ENCODE data around the gene NHSL2. TPM values are rescaled to one million over a fixed set of nuclear protein-coding genes. Genes with fewer than 3 reads are reported as not detected.
A peak's percentile ranks its signal among the peaks of the same experiment; 100 is the strongest.

The NHSL2 gene
- total RNA-seq, 2 donors from 2014 or later = 6.9 to 11.2 TPM

DNA sequence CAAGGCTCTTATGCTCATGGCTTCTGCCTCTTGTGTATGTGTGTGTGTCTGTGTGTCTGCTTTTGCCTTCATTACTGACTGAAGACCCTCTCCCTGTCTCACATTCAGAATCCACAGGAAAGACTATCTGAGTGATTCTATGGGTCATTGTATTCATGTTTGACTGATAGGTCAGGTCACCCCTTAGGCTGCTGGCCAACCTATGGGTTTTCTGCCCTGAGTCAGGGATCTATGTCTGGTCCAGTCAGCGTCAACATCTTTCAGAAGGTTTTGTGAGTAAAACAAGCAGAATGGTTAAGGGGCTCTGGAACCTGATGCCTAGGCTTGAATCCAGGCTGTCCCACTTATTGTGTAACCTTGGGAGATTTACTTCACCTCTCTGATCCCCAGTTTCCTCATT is 30.5 kb downstream of the NHSL2 start:
- H3K36me3 ChIP-seq (ENCODE audit: control insufficient read depth, insufficient read depth, low read length) = no peaks in the 10 kb centered on the region
- no peak overlapping the region for H3K27ac Mint-ChIP-seq
- H3K27ac ChIP-seq (ENCODE audit: low read depth, low read length) = no peak overlapping the region
- 67% methylated on average over 1 of the region's 1 CpG; no CpG with 5 or more reads in 1 of the 2 experiments for WGBS, 2 experiments (ENCODE audit: insufficient coverage in 1 of 2, insufficient read length in 1 of 2)
- H3K4me1 Mint-ChIP-seq = peaks cover 9% of the 10 kb centered on the region
- no peaks in the 10 kb centered on the region for H3K9me3 ChIP-seq (ENCODE audit: control insufficient read depth, low read length)
- H3K9me3 Mint-ChIP-seq = peaks cover 32% of the 10 kb centered on the region
- H3K4me3 ChIP-seq (ENCODE audit: low read length) = no peak overlapping the region
- TF ChIP-seq, protein P1, sequence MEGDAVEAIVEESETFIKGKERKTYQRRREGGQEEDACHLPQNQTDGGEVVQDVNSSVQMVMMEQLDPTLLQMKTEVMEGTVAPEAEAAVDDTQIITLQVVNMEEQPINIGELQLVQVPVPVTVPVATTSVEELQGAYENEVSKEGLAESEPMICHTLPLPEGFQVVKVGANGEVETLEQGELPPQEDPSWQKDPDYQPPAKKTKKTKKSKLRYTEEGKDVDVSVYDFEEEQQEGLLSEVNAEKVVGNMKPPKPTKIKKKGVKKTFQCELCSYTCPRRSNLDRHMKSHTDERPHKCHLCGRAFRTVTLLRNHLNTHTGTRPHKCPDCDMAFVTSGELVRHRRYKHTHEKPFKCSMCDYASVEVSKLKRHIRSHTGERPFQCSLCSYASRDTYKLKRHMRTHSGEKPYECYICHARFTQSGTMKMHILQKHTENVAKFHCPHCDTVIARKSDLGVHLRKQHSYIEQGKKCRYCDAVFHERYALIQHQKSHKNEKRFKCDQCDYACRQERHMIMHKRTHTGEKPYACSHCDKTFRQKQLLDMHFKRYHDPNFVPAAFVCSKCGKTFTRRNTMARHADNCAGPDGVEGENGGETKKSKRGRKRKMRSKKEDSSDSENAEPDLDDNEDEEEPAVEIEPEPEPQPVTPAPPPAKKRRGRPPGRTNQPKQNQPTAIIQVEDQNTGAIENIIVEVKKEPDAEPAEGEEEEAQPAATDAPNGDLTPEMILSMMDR (conservative IDR thresholded peaks at IDR 0.05) = no peak
- H3K9ac ChIP-seq (ENCODE audit: extremely low read depth, low read length, poor library complexity, severe bottlenecking) = no peak overlapping the region
- DNase-seq = no peak
- no peaks in the 10 kb centered on the region for H3K36me3 Mint-ChIP-seq (ENCODE audit: low read depth)
- no peaks in the 10 kb centered on the region for H3K27me3 Mint-ChIP-seq (ENCODE audit: insufficient read depth)
- no peaks in the 10 kb centered on the region for H3K27me3 ChIP-seq (ENCODE audit: control insufficient read depth, insufficient read depth, low read length, poor library complexity, severe bottlenecking)
- H3K4me3 Mint-ChIP-seq = no peak overlapping the region
- H3K4me1 ChIP-seq (ENCODE audit: control insufficient read depth, insufficient read depth, low read length) = no peaks in the 10 kb centered on the region

DNA sequence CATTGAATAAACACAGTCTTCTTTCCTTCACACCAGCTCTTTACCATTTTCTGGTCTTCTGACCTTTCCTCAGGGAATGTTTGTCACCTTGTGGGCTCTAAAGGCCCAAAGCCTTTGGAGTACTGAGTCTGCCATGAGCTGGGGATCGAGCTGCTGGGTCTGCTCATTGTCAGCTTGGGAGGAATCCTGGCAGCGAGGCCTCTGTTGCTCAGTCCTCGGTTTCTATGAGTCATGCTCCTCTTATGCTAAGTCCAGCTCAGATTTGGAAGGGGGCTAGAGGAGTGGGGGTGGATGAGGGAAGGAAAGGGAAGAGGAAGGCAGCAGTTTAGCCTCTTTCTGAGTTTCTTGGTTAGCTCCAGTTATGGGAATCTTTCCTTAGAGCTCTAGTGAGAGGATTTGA is 31.1 kb downstream of the NHSL2 start:
- 39% methylated on average over 3 of the region's 3 CpGs; no CpG with 5 or more reads in 1 of the 2 experiments for WGBS, 2 experiments (ENCODE audit: insufficient coverage in 1 of 2, insufficient read length in 1 of 2)
- no peak overlapping the region for H3K27ac ChIP-seq (ENCODE audit: low read depth, low read length)

DNA sequence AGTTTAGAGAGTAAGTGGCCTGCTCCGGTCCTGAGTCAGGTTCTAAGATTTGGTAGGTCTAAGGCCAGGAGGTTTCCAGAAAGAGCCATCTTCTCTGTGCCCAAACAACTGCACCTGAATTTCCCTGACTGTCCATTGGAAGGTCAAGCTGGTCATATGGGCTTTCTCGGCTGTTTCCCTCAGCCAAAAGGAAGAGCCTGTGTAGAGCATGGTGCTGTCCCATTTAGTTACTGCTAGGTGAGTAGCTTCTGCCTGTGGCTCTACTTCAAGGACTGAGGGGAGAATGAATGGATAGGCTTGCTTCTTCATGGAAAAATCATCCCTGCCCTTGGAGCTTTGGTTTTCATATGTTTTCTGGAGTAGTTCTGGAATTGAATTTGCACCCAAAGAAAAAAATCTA is 33.7 kb downstream of the NHSL2 start:
- no peak overlapping the region for H3K27ac ChIP-seq (ENCODE audit: low read depth, low read length)
- no peaks in the 10 kb centered on the region for H3K9me3 ChIP-seq (ENCODE audit: control insufficient read depth, low read length)
- WGBS, 2 experiments (ENCODE audit: insufficient coverage in 1 of 2, insufficient read length in 1 of 2) = 80 to 98% methylated on average over 1 to 2 of the region's 2 CpGs
- no peaks in the 10 kb centered on the region for H3K27me3 ChIP-seq (ENCODE audit: control insufficient read depth, insufficient read depth, low read length, poor library complexity, severe bottlenecking)
- TF ChIP-seq, protein P1 (conservative IDR thresholded peaks at IDR 0.05) = no peak
- no peak overlapping the region for H3K9ac ChIP-seq (ENCODE audit: extremely low read depth, low read length, poor library complexity, severe bottlenecking)
- no peak for DNase-seq
- H3K36me3 ChIP-seq (ENCODE audit: control insufficient read depth, insufficient read depth, low read length) = no peaks in the 10 kb centered on the region
- H3K4me3 ChIP-seq (ENCODE audit: low read length) = no peak overlapping the region
- Mint-ChIP-seq H3K4me1 (peaks cover 12% of the 10 kb centered on the region), H3K36me3 (ENCODE audit: low read depth) (no peaks in the 10 kb centered on the region), H3K27me3 (ENCODE audit: insufficient read depth) (no peaks in the 10 kb centered on the region), H3K4me3 (no peak overlapping the region), H3K9me3 (peaks cover 39% of the 10 kb centered on the region), H3K27ac (no peak overlapping the region)
- no peaks in the 10 kb centered on the region for H3K4me1 ChIP-seq (ENCODE audit: control insufficient read depth, insufficient read depth, low read length)

More for the DNA sequence above, 31.1 kb downstream of the NHSL2 start:
- Histone ChIP-seq H3K36me3 (ENCODE audit: control insufficient read depth, insufficient read depth, low read length) (no peaks in the 10 kb centered on the region), H3K4me3 (ENCODE audit: low read length) (no peak overlapping the region), H3K9ac (ENCODE audit: extremely low read depth, low read length, poor library complexity, severe bottlenecking) (no peak overlapping the region), H3K9me3 (ENCODE audit: control insufficient read depth, low read length) (no peaks in the 10 kb centered on the region), H3K4me1 (ENCODE audit: control insufficient read depth, insufficient read depth, low read length) (no peaks in the 10 kb centered on the region), H3K27me3 (ENCODE audit: control insufficient read depth, insufficient read depth, low read length, poor library complexity, severe bottlenecking) (no peaks in the 10 kb centered on the region)
- peaks cover 31% of the 10 kb centered on the region for H3K9me3 Mint-ChIP-seq
- no peaks in the 10 kb centered on the region for H3K36me3 Mint-ChIP-seq (ENCODE audit: low read depth)
- DNase-seq = peak; percentile 66
- no peaks in the 10 kb centered on the region for H3K27me3 Mint-ChIP-seq (ENCODE audit: insufficient read depth)
- H3K4me1 Mint-ChIP-seq = peaks cover 9% of the 10 kb centered on the region
- no peak overlapping the region for H3K4me3 Mint-ChIP-seq
- no peak overlapping the region for H3K27ac Mint-ChIP-seq
- TF ChIP-seq, protein P1 (conservative IDR thresholded peaks at IDR 0.05) = no peak

Measured in endodermal cell (in vitro differentiated cells).